Measurements from ENCODE around the gene DLX3.
A peak's percentile ranks its signal among the peaks of the same experiment; 100 is the strongest.

DLX3 gene

GRCh38 chr17:49976828-49977202, 18.2 kb downstream of the DLX3 start:
- Histone ChIP-seq H3K4me3 (ENCODE audit: low read depth, low read length) (no peak overlapping the region), H3K27ac (no peak overlapping the region), H3K27me3 (ENCODE audit: insufficient read depth, low read depth, severe bottlenecking) (no peaks in the 10 kb centered on the region), H3K9me3 (ENCODE audit: severe bottlenecking) (no peaks in the 10 kb centered on the region), H3K36me3 (no peaks in the 10 kb centered on the region)
- TF ChIP-seq, protein P1, sequence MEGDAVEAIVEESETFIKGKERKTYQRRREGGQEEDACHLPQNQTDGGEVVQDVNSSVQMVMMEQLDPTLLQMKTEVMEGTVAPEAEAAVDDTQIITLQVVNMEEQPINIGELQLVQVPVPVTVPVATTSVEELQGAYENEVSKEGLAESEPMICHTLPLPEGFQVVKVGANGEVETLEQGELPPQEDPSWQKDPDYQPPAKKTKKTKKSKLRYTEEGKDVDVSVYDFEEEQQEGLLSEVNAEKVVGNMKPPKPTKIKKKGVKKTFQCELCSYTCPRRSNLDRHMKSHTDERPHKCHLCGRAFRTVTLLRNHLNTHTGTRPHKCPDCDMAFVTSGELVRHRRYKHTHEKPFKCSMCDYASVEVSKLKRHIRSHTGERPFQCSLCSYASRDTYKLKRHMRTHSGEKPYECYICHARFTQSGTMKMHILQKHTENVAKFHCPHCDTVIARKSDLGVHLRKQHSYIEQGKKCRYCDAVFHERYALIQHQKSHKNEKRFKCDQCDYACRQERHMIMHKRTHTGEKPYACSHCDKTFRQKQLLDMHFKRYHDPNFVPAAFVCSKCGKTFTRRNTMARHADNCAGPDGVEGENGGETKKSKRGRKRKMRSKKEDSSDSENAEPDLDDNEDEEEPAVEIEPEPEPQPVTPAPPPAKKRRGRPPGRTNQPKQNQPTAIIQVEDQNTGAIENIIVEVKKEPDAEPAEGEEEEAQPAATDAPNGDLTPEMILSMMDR (IDR thresholded peaks at IDR 0.05; ENCODE audit: low read depth, low read length): no peak
- DNase-seq: no peak

- Histone ChIP-seq H3K36me3 (no peaks in the 10 kb centered on the region), H3K4me3 (ENCODE audit: low read depth, low read length) (no peak overlapping the region), H3K27ac (peak overlapping the region; percentile 55), H3K27me3 (ENCODE audit: insufficient read depth, low read depth, severe bottlenecking) (no peaks in the 10 kb centered on the region), H3K9me3 (ENCODE audit: severe bottlenecking) (no peaks in the 10 kb centered on the region)
- DNase-seq: peak; percentile 66
- TF ChIP-seq, protein P1 (IDR thresholded peaks at IDR 0.05; ENCODE audit: low read depth, low read length): no peak
Measured at GRCh38 chr17:49976163-49976827, 18.7 kb downstream of the DLX3 start.

DNA sequence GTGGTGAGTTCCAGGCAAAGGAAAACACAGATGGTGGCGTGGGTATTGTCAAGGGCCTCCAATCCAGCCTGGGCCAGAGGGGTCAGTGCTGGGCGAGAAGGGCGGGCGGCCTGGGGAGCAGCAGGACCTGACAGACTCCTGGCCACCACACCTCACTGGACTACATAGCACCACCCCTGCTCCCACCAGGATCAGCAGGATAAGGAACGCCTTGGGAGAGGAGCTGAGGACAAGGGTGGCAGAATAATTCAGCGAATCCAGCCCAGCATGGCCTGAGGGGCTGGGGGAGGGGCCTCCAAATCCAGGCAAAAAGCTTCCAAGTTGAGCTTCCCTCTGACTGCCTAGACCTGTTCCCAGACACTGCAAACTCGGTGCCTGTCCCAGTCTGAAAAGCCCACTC, 19.5 kb downstream of the DLX3 start:
- TF ChIP-seq, protein P1 (IDR thresholded peaks at IDR 0.05; ENCODE audit: low read depth, low read length): no peak
- H3K27me3 ChIP-seq (ENCODE audit: insufficient read depth, low read depth, severe bottlenecking): no peaks in the 10 kb centered on the region
- peak overlapping the region; percentile 55 for H3K27ac ChIP-seq
- DNase-seq: peak; percentile 73
- H3K9me3 ChIP-seq (ENCODE audit: severe bottlenecking): no peaks in the 10 kb centered on the region
- no peak overlapping the region for H3K4me3 ChIP-seq (ENCODE audit: low read depth, low read length)
- H3K36me3 ChIP-seq: no peaks in the 10 kb centered on the region

- TF ChIP-seq, protein P1 (IDR thresholded peaks at IDR 0.05; ENCODE audit: low read depth, low read length): no peak
- Histone ChIP-seq H3K4me3 (ENCODE audit: low read depth, low read length) (no peak overlapping the region), H3K27ac (no peak overlapping the region), H3K27me3 (ENCODE audit: insufficient read depth, low read depth, severe bottlenecking) (no peaks in the 10 kb centered on the region), H3K9me3 (ENCODE audit: severe bottlenecking) (no peaks in the 10 kb centered on the region), H3K36me3 (no peaks in the 10 kb centered on the region)
- DNase-seq: no peak
Measured at GRCh38 chr17:49973271-49973615, 21.8 kb downstream of the DLX3 start.

DNA sequence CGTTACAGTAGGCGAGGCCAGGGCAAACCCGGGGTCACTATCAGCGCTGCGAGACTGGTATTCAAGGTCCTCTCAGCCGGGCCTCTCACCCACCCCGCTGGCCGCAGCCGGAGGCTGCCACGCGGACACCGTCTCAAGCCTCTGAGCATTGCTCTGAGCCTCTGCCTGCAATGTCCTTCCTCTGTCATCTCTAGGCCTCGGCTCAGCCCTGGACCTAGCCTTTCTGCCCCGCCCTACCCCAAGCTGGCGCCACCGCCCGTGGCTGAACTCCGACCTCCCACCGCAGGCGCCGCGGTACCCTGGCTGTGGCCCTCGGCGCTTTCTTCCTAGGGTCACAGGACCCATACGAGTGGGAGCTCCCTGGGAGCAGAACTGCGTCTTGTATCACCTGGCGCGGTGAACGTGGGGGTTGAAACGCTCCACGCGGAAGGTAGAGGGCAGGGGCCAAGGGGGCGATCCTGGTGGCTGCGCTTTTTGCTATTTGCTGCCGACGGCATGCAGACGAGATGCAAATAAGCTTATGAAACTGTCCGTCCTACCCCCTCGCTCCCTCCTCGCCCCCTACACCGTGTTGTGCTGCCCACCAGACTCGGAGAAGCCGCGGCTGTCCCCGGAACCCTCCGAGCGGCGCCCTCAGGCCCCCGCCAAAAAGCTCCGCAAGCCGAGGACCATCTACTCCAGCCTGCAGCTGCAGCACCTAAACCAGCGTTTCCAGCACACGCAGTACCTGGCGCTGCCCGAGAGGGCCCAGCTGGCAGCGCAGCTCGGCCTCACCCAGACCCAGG, 22.3 kb downstream of the DLX3 start:
- no peak overlapping the region for H3K4me3 ChIP-seq (ENCODE audit: low read depth, low read length)
- H3K27ac ChIP-seq: no peak overlapping the region
- TF ChIP-seq, protein P1 (IDR thresholded peaks at IDR 0.05; ENCODE audit: low read depth, low read length): no peak
- no peaks in the 10 kb centered on the region for H3K9me3 ChIP-seq (ENCODE audit: severe bottlenecking)
- no peaks in the 10 kb centered on the region for H3K27me3 ChIP-seq (ENCODE audit: insufficient read depth, low read depth, severe bottlenecking)
- DNase-seq: no peak
- H3K36me3 ChIP-seq: no peaks in the 10 kb centered on the region
